CD4-positive, alpha-beta T cell treated with Interleukin-2 at 100 ng/mL for 4 hours (primary cell): ENCODE measurements around the gene SCIN.
"Not testable (repeated sequence)": the region's sequence is repeated elsewhere in the genome, so short reads cannot be mapped to it uniquely, and the experiment has no call there.

Experiments
- DNase-seq: peaks from one replicate; pipeline ENCODE4 v3.0.0-alpha.2; 2020; ENCODE audit warnings: low spot score

Gene SCIN

DNA sequence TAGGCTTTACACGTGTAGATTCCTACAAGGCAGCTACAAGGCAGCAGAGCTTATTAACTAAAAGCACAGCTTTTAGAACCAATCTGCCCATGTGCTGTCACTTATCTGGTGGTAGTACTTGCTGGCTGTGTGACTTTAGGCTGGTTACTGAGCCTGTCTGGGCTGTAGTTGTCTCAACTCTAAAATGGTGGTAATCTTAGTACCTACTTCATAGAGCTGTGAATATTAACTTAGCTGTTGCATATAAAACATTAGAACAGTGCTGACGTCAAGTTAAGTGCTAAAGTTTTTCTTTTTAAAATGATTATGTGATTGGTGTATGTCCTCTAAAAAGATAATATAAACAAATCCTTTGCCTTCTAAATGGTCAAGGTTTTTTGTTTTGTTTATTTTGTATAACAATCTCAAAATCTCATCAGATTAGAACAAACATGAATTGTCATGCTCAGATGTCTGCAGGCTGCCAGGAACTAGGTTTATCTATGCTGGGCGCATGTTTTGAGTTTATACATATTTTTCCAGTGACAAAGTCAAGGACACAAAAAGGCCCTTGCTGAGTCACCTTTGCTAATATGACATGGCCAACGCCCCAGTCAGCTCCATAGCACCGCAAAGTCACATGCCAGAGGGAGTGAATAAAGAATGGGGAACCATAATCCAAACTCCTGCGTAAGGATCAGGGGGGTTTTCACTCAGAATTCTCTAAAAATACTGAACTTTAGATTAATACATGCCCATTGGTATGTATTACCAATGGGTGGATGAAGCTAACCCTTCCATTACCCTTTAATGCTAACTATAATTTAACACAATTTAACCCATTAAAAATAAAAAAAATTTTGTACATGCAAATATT, 77.1 kb downstream of the SCIN start:
- DNase-seq, result no peak

DNA sequence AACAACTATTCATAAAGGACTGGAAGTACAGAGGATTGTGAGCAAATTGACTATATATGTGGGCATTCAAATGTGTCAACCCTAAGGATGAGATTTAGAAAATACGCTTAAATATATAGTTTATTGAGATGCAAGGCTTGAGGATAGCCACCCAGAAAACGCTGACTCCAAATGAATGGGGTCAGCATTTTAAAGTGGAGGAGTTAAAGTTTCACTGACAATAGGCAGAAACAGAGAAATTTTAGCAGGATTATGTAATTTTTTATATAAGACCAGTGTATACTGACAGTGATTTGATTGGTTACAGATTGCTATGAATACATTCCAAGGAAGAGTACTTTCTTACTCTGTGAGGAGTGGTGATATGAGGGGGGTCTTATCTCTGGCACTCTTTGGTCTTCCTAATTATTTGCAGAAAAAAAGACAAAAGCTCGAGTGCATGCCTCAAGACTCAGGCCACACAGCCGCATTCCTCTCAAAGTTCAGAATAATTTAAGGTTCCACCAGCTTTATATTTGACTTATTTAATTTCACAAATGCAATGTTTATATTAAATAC, 78.3 kb downstream of the SCIN start:
- DNase-seq, result no peak

DNA sequence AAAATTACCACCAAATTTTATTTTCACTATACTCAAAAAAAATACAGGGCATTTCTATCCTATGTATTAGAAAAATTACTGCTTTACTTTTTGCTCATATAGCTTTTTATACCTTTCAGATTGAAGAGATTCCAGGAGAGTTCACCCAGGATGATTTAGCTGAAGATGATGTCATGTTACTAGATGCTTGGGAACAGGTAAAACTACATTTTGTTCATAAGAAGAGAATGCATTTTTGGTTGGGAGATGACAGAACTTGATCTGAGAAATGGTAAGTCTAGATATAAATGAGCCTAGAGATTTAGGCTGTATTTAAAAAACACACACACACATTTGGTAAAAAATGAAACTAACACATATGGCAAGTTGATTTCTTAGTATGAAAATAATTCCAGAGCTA, 78.8 kb downstream of the SCIN start:
- no peak for DNase-seq

DNA sequence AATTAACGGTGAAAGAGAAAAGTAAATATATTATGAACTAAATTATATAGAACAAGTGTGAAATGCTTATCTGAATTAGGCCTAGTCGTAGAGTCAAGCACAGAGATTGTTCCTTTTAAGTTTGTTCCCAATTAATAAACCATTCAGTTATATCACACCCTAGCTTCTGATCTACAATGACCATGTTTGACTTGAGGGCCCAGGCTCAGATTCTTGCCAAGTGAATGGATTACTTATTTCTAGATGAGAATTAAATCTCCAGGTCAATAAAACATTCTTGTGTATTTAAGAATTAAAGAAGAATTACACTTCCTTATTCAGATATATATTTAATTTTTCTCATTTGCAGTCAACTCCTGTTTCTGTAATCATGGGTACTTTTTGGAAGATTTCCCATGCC, 79.6 kb downstream of the SCIN start:
- DNase-seq, result no peak

DNA sequence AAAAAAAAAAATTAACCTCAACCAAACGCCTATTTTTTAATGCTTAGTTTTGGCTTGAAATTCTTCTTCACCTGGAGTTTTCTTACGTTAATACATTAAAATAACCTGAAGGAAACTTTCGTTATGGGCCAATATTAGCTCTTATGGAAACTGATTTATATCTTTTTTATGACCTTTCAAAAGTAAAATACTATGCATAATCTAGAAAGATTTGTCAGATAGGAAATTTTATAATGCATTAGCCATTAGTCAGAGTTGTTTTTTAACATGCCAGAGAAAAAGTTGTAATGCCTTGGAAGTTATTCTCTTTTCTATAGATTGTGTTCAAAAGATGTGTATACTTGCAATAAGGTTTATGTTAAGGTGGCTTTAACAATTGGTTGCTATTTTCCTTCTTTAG, 82.6 kb downstream of the SCIN start:
- no peak for DNase-seq

DNA sequence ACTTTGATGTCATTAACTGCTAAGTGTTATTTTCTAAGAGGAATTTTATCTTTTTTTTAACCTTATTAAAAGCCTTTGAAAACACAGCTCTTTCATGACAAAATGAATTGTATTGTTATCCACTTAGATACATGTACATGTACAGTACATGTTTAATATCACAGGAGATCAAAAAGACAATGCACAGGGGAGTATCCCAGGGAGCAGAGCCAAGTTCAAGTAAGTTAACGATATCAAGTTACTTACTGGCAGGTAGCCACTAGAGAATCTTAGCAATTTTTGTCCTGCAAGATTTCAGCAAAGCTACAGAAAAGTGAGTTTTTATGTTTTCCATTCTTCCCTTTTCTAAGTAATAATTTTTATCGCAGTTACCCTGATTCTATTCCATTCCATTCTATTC, 83.0 kb downstream of the SCIN start:
- DNase-seq, result no peak

DNA sequence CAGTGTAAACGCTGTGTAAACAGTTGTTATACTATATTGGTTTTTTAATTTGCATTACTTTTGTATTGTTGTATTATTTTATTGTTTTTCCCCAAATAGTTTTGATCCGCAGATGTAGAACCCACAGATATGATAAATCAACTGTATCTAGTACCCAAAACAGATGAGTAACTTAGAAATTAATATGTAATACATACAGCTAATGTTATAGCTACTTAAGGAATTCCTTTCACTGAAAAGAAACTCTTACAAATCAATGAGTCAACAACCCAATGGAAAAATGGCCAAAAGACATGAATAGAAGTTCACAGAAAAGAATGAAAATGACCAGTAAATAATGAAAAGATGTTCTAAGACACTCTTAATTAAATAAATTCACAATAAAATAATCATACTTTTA, 84.6 kb downstream of the SCIN start:
- no peak for DNase-seq

DNA sequence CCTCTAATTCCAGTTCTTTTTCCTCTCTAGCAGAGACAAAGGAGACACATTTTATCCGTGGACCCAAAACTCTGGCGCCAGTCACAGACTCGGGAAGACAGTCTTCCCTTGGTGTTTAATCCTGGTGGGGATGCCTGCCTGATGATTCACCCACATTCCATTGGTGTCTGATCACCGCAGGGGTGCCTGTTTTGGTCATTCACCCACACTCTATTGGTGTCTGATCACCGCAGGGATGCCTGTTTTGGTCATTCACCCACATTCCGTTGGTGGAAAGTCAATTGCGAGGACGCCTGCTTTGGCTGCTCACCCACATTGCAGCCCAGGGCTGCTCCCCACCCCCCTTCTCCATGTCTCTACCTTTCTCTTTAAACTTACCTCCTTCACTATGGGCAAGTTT, 89.9 kb downstream of the SCIN start:
- DNase-seq, result not testable (repeated sequence)

DNA sequence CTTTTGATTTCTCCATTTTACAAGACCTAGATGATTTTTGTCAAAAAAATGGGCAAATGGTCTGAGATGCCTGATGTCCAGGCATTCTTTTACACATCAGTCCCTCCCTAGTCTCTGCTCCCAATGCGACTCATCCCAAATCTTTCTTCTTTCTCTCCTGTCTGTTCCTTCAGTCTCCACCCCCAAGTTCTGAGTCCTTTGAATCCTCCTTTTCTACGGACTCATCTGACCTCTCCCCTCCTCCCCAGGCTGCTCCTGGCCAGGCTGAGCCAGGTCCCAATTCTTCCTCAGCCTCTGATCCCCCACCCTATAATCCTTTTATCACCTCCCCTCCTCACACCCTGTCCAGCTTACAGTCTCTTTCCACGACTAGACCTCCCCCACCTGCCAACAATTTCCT, 90.5 kb downstream of the SCIN start:
- not testable (repeated sequence) for DNase-seq

DNA sequence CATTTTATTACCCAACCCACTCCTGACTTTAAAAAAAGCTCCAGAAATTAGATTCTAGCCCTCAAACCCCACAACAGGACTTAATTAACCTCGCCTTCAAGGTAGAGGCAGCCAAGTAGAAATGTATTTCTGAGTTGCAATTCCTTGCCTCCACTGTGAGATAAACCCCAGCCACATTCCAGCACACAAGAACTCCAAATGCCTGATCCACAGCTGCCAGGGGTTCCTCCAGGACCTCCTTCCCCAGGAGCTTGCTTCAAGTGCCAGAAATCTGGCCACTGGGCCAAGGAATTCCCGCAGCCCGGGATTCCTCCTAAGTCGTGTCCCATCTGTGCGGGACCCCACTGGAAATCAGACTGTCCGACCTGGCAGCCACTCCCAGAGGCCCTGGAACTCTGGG, 91.1 kb downstream of the SCIN start:
- no peak for DNase-seq

DNA sequence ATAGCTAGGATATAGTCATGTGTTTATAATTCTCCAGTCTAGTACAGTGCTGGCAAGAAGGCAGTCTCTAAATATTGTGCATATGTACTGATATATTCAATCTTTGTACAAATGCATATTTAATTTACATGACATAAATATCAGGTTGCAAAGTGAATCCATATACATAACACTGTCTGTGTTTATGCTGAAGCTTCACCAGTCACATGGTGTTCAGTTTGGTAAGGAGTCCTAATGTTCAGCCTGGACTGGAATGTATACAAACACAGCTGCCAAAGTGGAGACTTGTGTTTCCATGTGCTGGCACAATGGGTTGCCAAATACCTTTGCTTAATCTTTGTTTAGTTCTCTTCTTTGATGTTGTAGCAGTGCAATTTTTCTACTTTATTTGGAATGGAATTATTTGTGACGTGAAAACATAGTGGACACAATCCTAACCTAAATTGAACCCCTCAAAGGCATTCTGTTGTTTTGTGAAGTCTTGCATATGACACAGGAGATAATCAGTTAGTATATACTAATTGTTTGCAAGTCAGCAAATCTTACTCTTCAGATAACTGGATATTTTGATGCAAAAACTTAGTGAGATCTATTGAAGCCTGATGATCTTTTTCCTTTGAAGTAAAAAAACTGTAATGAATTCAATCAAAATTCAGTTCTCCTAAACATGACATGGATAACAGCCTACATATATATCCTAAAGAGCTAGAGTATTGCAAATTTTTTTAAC, 99.6 kb downstream of the SCIN start:
- no peak for DNase-seq

DNA sequence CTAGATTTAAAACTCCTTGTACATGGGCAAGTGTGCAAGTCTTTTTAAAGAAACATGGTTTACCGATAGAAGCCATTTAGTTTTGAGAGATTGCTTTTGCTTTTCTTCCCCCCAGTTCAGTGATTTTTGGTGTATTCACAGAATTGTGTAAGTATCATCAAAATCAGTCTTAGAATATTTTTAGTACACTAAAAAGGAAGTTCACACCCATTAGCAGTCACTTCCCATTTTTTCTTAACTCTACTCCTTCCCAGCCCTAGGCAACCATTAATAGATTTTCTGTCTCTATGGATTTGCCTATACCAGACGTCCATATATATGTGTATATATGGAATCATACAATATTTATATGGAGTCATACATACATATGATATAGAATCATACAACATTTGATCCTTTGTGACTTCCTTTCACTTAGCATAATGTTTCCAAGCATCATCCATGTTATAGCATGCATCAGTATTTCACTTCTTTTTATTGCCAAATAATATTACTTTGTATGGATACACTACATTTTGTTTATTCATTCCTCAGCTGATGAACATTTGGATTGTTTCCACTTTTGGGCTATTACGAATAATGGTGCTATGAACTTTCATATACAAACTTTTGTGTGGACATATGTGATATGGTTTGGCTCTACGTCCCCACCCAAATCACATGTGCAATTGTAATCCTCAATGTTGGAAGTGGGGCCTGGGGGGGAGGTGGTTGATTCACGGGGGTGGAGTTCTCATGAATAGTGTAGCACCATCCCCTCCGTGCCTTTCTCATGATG, 100.4 kb downstream of the SCIN start:
- DNase-seq, result no peak

DNA sequence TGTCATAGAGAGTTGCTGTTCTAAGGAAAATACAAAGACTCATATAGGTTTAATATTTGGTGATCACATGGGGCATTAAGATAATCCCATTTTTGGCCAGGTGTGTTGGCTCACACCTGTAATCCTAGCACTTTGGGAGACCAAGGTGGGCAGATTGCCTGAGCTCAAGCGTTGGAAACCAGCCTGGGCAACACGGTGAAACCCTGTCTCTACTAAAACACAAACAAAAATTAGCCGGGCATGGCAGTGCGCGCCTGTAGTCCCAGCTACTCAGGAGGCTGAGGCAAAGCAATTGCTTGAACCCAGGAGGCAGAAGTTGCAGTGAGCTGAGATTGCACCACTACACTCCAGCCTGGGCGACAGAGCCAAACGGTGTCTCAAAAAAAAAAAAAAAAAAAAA, 102.9 kb downstream of the SCIN start:
- not testable (repeated sequence) for DNase-seq

DNA sequence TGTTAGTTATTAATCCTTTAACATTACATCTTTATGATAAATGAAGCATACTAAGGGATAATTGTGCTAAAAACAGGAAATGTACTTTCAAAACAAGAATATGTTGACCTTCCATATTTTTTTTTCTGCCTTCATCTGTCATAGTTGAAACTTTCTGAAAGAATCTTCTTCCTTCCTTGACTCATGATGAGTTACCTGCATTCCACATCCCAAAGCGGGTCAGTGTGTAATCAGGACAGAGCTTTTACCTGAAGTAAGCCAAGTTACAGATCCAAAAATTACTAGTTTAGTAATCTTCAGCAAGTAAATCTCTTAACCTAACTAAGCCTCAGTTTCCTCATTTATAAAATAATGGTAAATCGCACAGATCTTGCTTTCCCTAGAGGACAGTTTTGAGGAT, 103.5 kb downstream of the SCIN start:
- no peak for DNase-seq

DNA sequence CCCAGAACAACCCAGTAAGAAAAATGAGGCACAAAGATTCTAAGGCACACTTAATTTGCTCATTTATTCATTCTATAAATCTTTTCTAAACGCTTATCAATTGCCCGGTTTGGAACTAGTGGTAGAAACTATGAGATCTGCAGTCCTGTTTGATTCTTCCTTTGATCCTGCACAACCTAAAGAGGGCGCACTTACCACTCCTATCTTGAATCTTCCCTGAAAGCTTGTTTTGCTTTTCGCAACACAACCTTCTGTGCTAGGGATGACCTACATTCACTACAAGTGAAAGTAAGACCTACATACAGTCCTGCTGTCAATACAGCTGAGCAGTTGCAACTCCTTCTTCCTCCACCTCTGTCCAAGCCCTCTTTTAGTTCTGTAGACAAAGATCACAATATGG, 104.3 kb downstream of the SCIN start:
- DNase-seq, result peak; percentile 73

DNA sequence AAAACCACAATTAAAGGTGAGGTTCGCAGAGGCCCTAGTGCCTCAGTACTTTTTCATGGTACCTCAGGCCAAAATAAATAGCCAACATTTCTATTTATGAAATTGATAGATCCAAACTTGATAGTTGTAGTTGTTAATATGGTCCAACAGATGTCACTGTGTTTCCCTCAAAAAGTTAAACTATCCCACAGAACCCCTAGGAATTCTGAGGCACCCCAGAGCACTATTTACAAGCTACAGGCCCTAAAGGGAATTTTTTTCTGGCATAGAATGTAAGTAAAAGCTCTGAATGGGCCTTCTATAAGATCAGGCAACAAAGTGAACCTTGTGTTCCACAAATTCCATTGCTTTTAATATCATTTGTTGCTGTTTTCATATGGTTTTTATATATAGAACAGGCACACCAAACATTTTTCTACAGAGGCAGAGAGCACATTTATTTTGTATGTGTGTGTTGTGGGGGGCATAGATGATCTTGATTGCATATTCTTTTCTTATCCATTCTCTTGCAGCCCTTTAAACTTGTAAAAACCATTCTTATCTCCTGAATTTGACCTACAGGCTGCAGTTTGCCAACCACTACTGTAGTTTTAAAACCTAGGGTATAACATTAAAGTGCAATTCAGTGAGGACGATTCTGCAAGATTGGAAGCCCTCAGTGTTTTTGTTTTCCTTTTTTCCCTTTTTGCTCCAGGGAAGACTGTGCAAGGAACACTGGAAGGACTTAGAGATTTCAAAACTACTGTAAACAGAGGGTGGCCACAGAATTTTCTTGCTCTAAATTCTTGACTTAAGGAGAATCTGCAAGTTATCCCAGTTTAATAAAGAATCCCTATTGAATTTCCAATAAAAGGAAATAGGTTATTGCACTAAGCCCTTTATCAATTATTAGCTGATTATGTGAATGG, 113.4 kb downstream of the SCIN start:
- DNase-seq, result peak; percentile 8

DNA sequence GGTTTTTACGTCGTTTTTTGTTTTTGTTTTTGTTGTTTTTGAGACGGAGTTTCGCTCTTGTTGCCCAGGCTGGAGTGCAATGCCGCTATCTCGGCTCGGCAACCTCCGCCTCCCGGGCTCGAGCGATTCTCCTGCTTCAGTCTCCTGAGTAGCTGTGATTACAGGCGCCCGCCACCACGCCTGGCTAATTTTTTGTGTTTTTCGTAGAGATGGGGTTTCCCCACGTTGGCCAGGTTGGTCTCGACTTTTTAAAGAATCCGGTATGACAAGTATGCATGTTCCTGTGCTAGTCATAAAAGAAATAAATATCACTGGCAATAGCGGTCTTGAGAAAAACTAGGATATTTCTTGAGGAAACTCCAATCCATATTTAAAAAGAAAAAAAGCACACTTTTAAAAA, 114.2 kb downstream of the SCIN start:
- DNase-seq, result no peak

DNA sequence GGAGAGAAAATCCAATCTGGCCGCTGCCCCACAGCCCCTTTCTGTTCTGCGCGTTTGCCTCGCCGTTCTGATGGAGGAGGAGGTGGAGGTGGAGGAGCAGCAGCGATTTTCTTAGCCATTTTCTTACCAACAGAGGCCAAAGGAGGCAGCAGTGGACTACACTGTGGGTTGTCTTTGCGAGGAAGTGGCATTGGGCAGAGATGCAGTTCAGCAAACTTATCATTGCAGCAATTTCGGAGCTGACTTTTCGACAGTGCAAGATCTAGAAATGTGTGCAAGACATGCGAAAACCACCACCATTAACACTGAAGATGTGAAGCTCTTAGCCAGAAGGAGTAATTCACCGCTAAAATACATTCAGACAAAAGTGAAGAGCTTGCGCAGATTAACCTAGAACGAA, 115.0 kb downstream of the SCIN start:
- peak; percentile 47 for DNase-seq

DNA sequence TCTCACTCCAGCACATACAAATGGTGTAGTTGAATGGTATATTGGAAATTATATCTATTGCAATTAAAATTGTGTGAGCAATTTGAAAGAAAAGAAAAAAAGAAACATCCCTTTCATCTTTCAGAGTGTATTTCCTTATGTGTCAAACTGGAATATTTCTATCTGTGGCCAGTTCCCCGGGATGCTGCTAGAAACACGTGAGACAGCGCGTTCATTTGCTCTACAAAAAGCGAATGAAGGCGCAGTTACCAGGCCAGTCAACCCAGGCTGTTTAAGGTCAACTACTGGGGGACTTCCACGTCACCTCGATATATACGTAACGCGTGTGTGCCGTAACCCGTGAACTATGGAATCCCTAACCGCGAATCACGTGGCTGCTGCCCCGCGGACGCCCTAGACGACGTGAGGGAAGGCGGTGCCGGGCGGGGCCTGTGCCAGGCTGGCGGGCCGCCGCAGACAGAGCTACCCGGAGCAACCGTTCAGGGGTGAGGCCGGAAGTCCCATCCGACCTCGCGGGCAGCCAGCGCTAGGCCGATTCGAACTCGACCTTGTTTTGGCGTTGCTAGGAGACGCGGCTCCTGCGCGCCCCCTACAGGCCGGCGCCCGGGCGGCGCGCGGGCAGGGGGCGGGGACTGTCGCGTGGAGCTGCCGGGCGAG, 115.8 kb downstream of the SCIN start:
- DNase-seq, result peak; percentile 98

DNA sequence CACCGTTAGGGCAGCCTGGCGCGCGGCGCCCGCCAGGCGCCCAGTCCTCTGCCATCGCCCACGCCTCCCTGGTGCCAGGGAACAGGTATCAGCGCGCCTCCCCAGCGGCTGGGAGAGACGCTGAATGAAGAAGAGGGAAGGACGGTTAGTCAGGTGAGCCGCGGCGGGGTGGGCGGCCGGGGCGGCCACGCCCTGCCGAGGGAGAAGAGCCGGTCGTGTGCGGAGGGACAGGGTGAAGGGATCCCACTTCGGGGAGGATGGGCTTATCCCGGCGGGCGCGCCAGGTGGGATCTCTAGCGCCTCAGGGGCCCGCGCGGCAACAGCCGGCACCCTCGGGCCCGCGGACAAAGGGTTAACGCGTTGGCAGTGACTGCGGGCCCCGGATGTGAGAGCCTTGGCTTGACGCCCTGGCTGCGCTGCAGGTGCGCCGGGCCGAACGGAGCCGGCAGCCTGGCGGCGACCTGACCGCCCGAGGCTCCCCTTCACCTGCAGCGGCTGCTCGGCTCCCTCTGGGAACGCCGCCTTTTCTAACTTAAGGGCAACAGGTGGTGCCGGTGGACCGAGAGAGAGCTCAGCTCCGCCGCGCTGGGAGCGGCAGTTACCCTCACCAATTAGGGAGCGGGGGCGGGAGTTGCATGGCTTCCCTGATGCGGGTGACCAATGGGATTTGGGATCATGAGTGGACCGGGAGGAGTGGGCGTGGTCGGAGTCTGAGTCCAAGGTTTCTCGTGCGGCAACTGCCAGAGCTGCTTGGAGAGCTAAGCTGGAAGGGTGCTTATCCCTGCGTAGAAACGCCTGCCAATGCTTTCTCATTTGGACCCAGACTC, 116.6 kb downstream of the SCIN start, which contains the start of gene ARL4A:
Gene ARL4A, plus strand, starts transcription at position 743 of the 827 bp plus-strand sequence. CDS start 622 bp downstream, outside the sequence.
- DNase-seq, result peak; percentile 94
